NB4 (cell line): Measurements from ENCODE around the gene STIM2.

Experiments used
- CTCF ChIP-seq: IDR thresholded peaks from one replicate; pipeline ENCODE4 v1.5.1; 2012; ENCODE audit warnings: low read depth, low read length
- POLR2A ChIP-seq: IDR thresholded peaks from 2 replicates; pipeline ENCODE4 v1.6.1; 2011; ENCODE audit warnings: mild to moderate bottlenecking; ENCODE audit not compliant: insufficient read length; ENCODE audit errors: extremely low read depth

DNA sequence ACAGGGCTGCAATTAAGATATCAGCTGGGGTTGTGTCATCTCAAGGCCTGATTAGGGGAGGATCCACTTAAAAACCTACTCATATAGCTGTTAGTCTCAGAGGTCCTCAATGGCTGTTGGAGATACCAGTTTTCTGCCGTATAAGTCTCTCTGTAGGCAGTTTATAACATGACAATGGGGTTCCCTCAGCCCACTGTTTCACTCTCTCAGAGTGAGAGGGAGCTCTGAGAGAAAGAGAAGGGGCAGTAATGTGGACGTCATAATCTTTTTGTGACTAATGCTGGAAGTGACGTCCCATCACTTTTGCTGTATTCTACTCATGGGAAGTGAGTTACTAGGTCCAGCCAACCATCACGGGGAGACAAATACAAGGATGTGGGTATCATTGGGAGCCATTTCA is 70.3 kb downstream of the STIM2 start:
- TF ChIP-seq CTCF (no peak), POLR2A (no peak)
